ENCODE data around the gene NUBP2. TPM values are rescaled to one million over a fixed set of nuclear protein-coding genes. Genes with fewer than 3 reads are reported as not detected.

Gene NUBP2
- total RNA-seq, 1 experiment from 2014 or later, result 91.8 TPM

DNA sequence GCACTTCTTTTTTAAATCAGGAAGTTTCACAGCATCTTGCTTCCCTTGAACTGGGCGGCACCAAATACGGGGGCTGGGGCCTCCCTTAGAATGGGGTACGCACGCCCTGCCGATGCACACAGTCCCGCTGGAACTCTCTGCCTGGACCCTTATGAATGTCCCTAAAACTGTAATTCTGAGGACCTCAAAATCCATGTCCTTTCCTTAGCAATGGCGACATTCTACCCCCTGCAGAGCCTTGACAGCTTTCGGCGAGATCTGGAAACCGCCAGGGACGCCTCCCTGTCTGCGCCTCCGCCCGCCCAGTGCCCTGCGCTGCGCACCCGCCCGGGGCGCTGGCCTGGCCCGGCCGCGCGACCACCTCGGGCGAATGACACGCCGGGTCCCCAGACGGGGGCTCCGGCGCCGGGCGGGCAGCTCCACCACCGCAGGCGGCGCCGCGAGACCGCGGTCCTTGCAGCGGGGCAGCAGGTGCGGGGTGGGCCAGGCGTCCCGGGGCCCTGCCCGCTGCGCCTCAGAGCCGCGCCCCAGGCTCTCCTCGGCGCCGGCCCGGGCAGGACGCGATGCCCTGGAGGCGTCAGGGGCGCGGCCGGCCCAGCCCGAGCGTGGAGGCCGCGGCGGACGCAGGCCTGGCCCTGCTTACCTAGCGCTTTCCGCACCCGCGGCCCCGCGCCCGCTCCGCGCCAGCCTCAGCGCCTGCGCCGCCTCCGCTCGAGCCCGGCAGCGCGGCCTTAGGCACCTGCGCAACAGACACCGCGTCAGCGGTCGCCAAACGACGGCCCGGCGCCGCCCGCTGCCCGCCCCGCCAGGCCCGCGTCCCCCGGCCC lies 43.3 kb downstream of the NUBP2 start:
- no peaks in the 10 kb centered on the region for H3K4me1 Mint-ChIP-seq (ENCODE audit: low read depth, unreplicated experiment)
- TF ChIP-seq, protein P1, sequence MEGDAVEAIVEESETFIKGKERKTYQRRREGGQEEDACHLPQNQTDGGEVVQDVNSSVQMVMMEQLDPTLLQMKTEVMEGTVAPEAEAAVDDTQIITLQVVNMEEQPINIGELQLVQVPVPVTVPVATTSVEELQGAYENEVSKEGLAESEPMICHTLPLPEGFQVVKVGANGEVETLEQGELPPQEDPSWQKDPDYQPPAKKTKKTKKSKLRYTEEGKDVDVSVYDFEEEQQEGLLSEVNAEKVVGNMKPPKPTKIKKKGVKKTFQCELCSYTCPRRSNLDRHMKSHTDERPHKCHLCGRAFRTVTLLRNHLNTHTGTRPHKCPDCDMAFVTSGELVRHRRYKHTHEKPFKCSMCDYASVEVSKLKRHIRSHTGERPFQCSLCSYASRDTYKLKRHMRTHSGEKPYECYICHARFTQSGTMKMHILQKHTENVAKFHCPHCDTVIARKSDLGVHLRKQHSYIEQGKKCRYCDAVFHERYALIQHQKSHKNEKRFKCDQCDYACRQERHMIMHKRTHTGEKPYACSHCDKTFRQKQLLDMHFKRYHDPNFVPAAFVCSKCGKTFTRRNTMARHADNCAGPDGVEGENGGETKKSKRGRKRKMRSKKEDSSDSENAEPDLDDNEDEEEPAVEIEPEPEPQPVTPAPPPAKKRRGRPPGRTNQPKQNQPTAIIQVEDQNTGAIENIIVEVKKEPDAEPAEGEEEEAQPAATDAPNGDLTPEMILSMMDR (IDR thresholded peaks at IDR 0.05; ENCODE audit: unreplicated experiment), result no peak
- H3K27me3 Mint-ChIP-seq (ENCODE audit: unreplicated experiment), result no peaks in the 10 kb centered on the region
- intact Hi-C loops (cut with micrococcal nuclease; ENCODE audit: unreplicated experiment), result no loop called here
- peak overlapping the region; percentile 91 for H3K27ac Mint-ChIP-seq (ENCODE audit: unreplicated experiment)
- peak; percentile 68 for DNase-seq
- BruUV-seq (replicated peaks), result no TSS peak
- no peaks in the 10 kb centered on the region for H3K9me3 Mint-ChIP-seq (ENCODE audit: low read depth, unreplicated experiment)
- H3K4me3 Mint-ChIP-seq (ENCODE audit: low read depth, unreplicated experiment), result peak overlapping the region; percentile 97
- peaks cover 41% of the 10 kb centered on the region for H3K36me3 Mint-ChIP-seq (ENCODE audit: insufficient read depth, unreplicated experiment)
- CTCF ChIA-PET, result interaction anchor here (1.0 kb wide), 1 partner anchor 139 kb away, joined by 3 read pairs; the partner anchor contains the start of gene RPS2

DNA sequence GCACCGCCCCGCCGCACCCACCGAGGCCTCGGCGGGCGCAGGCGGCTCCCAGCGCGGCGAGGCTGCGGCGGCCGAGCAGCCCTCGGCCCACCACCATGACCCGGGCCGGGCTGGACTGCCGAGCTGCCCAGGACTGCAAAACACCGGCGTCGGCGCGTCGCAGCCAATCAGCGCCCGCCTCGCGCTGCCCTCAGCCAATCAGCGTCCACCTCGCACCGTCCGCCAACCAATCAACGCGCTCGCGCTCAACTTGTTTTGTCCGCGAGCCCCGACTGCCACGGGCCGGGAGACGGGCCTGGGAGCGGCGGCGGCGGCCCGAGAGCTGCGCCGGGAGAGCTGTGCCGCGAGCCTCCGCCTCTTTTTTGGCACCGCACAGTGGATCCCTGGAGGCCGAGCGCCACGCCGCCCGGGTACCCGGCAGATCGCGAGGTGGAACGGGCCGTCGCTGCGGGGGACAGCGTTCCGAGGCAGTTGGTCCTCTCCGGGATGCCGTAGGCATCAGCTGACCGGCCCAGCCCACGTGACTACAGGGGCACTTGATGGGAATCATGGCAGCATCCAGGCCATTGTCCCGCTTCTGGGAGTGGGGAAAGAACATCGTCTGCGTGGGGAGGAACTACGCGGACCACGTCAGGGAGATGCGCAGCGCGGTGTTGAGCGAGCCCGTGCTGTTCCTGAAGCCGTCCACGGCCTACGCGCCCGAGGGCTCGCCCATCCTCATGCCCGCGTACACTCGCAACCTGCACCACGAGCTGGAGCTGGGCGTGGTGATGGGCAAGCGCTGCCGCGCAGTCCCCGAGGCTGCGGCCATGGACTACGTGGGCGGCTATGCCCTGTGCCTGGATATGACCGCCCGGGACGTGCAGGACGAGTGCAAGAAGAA lies 44.2 kb downstream of the NUBP2 start, which contains the start of the genes FAHD1 and HAGH:
Gene FAHD1 (plus strand): TSS at position 516 of the 883 bp plus-strand sequence. CDS start 33 bp downstream, at position 549.
Gene HAGH (minus strand): TSS at position 135 of the 883 bp plus-strand sequence. CDS start 38 bp downstream, at position 97.
- Mint-ChIP-seq H3K4me1 (ENCODE audit: low read depth, unreplicated experiment) (no peaks in the 10 kb centered on the region), H3K9me3 (ENCODE audit: low read depth, unreplicated experiment) (no peaks in the 10 kb centered on the region)
- no TSS peak for BruUV-seq (replicated peaks)

DNA sequence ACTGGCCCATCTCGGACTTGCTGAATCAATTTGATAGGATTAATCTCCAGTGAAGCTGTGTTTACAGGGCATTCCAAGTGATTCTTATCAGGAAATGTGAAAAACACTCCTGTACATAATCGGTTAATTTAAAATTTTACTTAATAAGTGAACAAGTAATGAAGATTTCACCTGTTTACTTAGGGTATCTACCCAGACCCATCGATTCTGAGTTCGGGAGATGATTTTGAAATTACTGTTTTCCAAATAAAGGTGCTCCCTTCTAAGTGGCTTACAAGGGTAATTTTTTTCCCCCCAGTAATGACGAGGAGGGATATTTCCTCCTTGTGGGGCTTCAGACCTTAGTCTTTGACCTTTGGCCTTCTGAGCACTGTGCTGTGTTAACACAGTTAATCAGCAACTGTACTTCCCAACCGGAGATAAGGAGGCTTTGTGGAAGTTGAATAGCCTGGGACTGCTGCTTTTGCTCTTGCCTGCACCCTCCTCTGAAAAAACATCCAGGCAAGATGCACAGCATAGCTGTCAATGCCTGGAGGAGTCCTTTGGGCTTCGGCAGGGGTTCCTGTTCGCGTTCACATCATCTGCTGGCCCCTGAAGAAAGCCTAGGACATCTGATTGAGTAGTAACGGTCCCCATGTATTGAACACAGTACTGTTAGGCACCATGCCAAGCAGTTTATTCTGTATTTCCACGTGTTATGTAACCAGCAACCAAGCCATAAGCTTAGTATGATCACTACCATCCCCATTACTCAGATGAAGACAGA lies 46.1 kb downstream of the NUBP2 start:
- no peaks in the 10 kb centered on the region for H3K27me3 Mint-ChIP-seq (ENCODE audit: unreplicated experiment)
- H3K27ac Mint-ChIP-seq (ENCODE audit: unreplicated experiment), result no peak overlapping the region
- no peaks in the 10 kb centered on the region for H3K4me1 Mint-ChIP-seq (ENCODE audit: low read depth, unreplicated experiment)
- H3K9me3 Mint-ChIP-seq (ENCODE audit: low read depth, unreplicated experiment), result no peaks in the 10 kb centered on the region
- no peak for DNase-seq
- no TSS peak for BruUV-seq (replicated peaks)
- CTCF ChIA-PET, result no interaction called here
- peak overlapping the region; percentile 97 for H3K4me3 Mint-ChIP-seq (ENCODE audit: low read depth, unreplicated experiment)
- H3K36me3 Mint-ChIP-seq (ENCODE audit: insufficient read depth, unreplicated experiment), result peaks cover 41% of the 10 kb centered on the region
- TF ChIP-seq, protein P1 (IDR thresholded peaks at IDR 0.05; ENCODE audit: unreplicated experiment), result no peak
- intact Hi-C loops (cut with micrococcal nuclease; ENCODE audit: unreplicated experiment), result no loop called here

More for the DNA sequence above, 44.2 kb downstream of the NUBP2 start, which contains the start of the genes FAHD1 and HAGH:
- Mint-ChIP-seq H3K27me3 (ENCODE audit: unreplicated experiment) (no peaks in the 10 kb centered on the region), H3K4me3 (ENCODE audit: low read depth, unreplicated experiment) (peak within 1 kb of the TSS; percentile 97), H3K27ac (ENCODE audit: unreplicated experiment) (peak within 1 kb of the TSS; percentile 91), H3K36me3 (ENCODE audit: insufficient read depth, unreplicated experiment) (peaks cover 41% of the 10 kb centered on the region)
- TF ChIP-seq, protein P1 (IDR thresholded peaks at IDR 0.05; ENCODE audit: unreplicated experiment), result no peak
- CTCF ChIA-PET, result interaction anchor here (0.6 to 1.0 kb wide), 5 partner anchors 31 to 138 kb away, joined by 3 read pairs; partner anchors contain the start of genes MAPK8IP3, NUBP2, RPS2 and SPSB3
- DNase-seq, result peak; percentile 96
- intact Hi-C loops (cut with micrococcal nuclease; ENCODE audit: unreplicated experiment), result no loop called here

DNA sequence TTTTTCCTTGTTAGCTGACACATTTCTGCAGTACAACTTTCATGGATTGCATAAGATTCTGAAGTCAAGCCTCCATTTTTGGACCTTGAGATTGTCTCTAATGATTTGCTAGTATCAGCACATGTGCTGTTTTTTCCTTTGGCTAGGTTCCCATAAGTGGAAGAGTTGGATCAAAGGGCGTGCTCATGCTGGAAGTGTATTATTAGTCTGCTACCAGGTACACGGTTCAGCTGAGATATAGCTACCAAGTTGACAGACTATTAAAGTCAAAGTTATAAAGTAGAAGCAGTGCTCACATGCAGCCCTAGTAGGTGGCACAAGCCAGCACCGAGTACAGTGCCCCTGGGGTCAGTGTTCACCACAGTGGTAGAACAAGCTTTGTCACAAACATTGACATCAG lies 47.5 kb downstream of the NUBP2 start:
- Mint-ChIP-seq H3K4me1 (ENCODE audit: low read depth, unreplicated experiment) (no peaks in the 10 kb centered on the region), H3K4me3 (ENCODE audit: low read depth, unreplicated experiment) (no peak overlapping the region), H3K27ac (ENCODE audit: unreplicated experiment) (no peak overlapping the region), H3K27me3 (ENCODE audit: unreplicated experiment) (no peaks in the 10 kb centered on the region), H3K36me3 (ENCODE audit: insufficient read depth, unreplicated experiment) (peaks cover 34% of the 10 kb centered on the region), H3K9me3 (ENCODE audit: low read depth, unreplicated experiment) (no peaks in the 10 kb centered on the region)
- CTCF ChIA-PET, result no interaction called here
- TF ChIP-seq, protein P1 (IDR thresholded peaks at IDR 0.05; ENCODE audit: unreplicated experiment), result no peak
- no TSS peak for BruUV-seq (replicated peaks)
- intact Hi-C loops (cut with micrococcal nuclease; ENCODE audit: unreplicated experiment), result no loop called here
- DNase-seq, result no peak

All from Calu3 (cell line).